ENCODE data around the gene RASSF3.
"Not testable (repeated sequence)": the region's sequence is repeated elsewhere in the genome, so short reads cannot be mapped to it uniquely, and the experiment has no call there.

DNA sequence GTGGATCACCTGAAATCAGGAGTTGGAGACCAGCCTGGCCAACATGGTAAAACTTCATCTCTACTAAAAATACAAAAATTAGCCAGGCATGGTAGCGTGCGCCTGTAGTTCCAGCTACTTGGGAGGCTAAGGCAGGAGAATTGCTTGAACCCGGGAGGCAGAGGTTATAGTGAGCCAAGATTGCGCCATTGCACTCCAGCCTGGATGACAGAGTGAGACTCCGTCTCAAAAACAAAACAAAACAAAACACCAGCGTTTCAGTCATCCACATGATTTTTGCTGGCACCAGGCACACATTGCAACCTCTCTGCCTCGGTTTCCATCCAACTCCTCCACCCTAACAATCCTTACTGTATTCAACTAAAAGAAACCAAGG lies 26.9 kb upstream of the RASSF3 start:
- not testable (repeated sequence) for TF ChIP-seq POLR2AphosphoS5 (IDR thresholded peaks at IDR 0.05; ENCODE audit: insufficient read depth in 1 of 2, low read depth in 1 of 2); POLR2A (IDR thresholded peaks at IDR 0.05)
- TF ChIP-seq, protein P1, sequence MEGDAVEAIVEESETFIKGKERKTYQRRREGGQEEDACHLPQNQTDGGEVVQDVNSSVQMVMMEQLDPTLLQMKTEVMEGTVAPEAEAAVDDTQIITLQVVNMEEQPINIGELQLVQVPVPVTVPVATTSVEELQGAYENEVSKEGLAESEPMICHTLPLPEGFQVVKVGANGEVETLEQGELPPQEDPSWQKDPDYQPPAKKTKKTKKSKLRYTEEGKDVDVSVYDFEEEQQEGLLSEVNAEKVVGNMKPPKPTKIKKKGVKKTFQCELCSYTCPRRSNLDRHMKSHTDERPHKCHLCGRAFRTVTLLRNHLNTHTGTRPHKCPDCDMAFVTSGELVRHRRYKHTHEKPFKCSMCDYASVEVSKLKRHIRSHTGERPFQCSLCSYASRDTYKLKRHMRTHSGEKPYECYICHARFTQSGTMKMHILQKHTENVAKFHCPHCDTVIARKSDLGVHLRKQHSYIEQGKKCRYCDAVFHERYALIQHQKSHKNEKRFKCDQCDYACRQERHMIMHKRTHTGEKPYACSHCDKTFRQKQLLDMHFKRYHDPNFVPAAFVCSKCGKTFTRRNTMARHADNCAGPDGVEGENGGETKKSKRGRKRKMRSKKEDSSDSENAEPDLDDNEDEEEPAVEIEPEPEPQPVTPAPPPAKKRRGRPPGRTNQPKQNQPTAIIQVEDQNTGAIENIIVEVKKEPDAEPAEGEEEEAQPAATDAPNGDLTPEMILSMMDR (IDR thresholded peaks at IDR 0.05): not testable (repeated sequence)
